Astrocyte (in vitro differentiated cells and primary cell): ENCODE data around the gene PDX1.

Source experiments
- CTCF ChIP-seq: IDR thresholded peaks from 2 replicates; pipeline ENCODE4 v1.5.1; 2011; ENCODE audit warnings: low read depth, mild to moderate bottlenecking, inconsistent platforms, low read length, moderate library complexity; ENCODE audit not compliant: insufficient read depth
- EZH2 ChIP-seq: IDR thresholded peaks from 2 replicates; pipeline ENCODE4 v1.6.1; 2012; ENCODE audit warnings: mild to moderate bottlenecking, low read length, inconsistent platforms; ENCODE audit not compliant: insufficient read depth

- TF ChIP-seq CTCF (no peak), EZH2 (no peak)
Measured at GRCh38 chr13:27963491-27963890, 43.7 kb downstream of the PDX1 start.
